ENCODE results near the gene PRKCSH.

The PRKCSH gene

DNA sequence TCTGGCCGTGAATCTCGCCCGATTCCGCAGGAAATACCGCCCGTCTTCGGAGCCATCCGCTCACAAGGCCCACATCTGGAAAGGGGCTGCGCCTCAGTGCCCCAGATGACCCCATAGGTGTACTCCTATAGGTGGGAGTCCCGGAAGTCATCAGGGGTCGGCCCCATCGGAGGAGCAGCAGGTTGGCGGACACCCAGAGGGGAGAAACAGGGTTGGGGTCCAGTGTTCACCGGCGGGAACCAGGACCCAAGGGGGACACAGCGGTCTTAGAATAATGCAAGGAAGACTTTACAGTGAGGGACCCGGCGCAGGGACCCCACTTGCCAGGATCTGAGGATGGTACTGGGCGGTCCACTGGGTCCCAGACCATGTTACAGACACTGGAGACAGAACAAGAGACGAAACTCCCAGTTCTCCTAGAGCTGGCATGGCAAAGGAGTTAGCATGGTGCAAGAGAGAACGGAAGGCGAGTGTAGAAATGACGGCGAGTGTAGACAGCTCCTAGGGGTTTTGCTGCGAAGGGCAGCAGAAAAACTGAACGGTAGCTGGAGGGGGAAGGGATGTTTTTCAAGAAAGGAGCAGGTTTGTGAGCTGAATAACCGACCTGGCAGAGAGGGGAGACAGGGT lies 12.2 kb upstream of the PRKCSH start:
- CTCF ChIA-PET = interaction anchor here (1.2 to 1.4 kb wide), 2 partner anchors 12 to 40 kb away, joined by 3 to 5 read pairs; partner anchors contain the start of genes ODAD3 and PRKCSH
- H3K9me3 ChIP-seq (ENCODE audit: control insufficient read depth, insufficient read depth, low read depth, low read length) = no peaks in the 10 kb centered on the region
- TF ChIP-seq MZF1 (tag by site-specific recombination; IDR thresholded peaks at IDR 0.05; ENCODE audit: borderline replicate concordance) (no peak), ZNF548 (tag by site-specific recombination; IDR thresholded peaks at IDR 0.05) (no peak)
- TF ChIP-seq, protein P1, sequence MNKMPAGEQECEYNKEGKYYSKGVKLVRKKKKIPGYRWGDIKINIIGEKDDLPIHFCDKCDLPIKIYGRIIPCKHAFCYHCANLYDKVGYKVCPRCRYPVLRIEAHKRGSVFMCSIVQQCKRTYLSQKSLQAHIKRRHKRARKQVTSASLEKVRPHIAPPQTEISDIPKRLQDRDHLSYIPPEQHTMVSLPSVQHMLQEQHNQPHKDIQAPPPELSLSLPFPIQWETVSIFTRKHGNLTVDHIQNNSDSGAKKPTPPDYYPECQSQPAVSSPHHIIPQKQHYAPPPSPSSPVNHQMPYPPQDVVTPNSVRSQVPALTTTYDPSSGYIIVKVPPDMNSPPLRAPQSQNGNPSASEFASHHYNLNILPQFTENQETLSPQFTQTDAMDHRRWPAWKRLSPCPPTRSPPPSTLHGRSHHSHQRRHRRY (tag by site-specific recombination; IDR thresholded peaks at IDR 0.05) = no peak
- H3K36me3 ChIP-seq (ENCODE audit: control insufficient read depth in 2 of 2, insufficient read depth in 1 of 2, low read length in 2 of 2) = no peaks in the 10 kb centered on the region
- no peaks in the 10 kb centered on the region for H3K4me1 ChIP-seq (ENCODE audit: control insufficient read depth, insufficient read depth, low read length)
- POLR2A ChIA-PET = interaction anchor here (1.4 kb wide), 1 partner anchor 48 kb away, joined by 4 read pairs; no protein-coding TSS in a partner anchor
- no peak overlapping the region for H3K4me3 ChIP-seq (ENCODE audit: low read depth, low read length)
- no peak overlapping the region for H3K27ac ChIP-seq (ENCODE audit: extremely low read depth, low read depth, low read length)

DNA sequence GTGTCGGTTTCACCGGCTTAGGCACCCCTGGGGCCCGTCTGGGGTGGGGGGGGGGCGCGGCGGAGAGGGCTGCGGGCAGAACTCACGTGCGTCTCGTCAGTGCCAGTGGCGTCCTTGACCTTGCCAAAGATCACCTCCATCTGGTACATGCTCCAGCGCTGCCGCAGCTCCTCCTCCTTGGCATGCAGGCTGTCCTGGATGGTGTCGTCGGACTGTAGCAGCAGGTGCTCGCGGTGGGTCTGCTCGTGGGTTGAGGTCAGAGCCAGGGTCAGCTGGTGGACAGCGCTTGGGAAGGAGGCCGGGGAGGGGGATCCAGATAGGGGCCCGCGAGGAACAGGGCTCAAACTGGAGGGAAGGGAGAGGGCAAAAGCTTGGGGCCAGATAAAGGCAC lies 11.6 kb upstream of the PRKCSH start:
- ChIA-PET CTCF (interaction anchor here (0.6 to 1.4 kb wide), 3 partner anchors 11 to 302 kb away, joined by 3 to 5 read pairs (median 3); partner anchors contain the start of genes ODAD3 and PRKCSH), POLR2A (no interaction called here)
- no peaks in the 10 kb centered on the region for H3K36me3 ChIP-seq (ENCODE audit: control insufficient read depth in 2 of 2, insufficient read depth in 1 of 2, low read length in 2 of 2)
- no peak overlapping the region for H3K4me3 ChIP-seq (ENCODE audit: low read depth, low read length)
- no peak overlapping the region for H3K27ac ChIP-seq (ENCODE audit: extremely low read depth, low read depth, low read length)
- no peaks in the 10 kb centered on the region for H3K4me1 ChIP-seq (ENCODE audit: control insufficient read depth, insufficient read depth, low read length)
- TF ChIP-seq OSR2 (tag by site-specific recombination; IDR thresholded peaks at IDR 0.05) = no peak
- TF ChIP-seq RBAK (tag by site-specific recombination; IDR thresholded peaks at IDR 0.05) = no peak
- TF ChIP-seq ZNF404 (tag by site-specific recombination; IDR thresholded peaks at IDR 0.05) = no peak
- TF ChIP-seq, protein P2, sequence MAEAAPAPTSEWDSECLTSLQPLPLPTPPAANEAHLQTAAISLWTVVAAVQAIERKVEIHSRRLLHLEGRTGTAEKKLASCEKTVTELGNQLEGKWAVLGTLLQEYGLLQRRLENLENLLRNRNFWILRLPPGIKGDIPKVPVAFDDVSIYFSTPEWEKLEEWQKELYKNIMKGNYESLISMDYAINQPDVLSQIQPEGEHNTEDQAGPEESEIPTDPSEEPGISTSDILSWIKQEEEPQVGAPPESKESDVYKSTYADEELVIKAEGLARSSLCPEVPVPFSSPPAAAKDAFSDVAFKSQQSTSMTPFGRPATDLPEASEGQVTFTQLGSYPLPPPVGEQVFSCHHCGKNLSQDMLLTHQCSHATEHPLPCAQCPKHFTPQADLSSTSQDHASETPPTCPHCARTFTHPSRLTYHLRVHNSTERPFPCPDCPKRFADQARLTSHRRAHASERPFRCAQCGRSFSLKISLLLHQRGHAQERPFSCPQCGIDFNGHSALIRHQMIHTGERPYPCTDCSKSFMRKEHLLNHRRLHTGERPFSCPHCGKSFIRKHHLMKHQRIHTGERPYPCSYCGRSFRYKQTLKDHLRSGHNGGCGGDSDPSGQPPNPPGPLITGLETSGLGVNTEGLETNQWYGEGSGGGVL (tag by site-specific recombination; IDR thresholded peaks at IDR 0.05) = no peak
- TF ChIP-seq, protein P3, sequence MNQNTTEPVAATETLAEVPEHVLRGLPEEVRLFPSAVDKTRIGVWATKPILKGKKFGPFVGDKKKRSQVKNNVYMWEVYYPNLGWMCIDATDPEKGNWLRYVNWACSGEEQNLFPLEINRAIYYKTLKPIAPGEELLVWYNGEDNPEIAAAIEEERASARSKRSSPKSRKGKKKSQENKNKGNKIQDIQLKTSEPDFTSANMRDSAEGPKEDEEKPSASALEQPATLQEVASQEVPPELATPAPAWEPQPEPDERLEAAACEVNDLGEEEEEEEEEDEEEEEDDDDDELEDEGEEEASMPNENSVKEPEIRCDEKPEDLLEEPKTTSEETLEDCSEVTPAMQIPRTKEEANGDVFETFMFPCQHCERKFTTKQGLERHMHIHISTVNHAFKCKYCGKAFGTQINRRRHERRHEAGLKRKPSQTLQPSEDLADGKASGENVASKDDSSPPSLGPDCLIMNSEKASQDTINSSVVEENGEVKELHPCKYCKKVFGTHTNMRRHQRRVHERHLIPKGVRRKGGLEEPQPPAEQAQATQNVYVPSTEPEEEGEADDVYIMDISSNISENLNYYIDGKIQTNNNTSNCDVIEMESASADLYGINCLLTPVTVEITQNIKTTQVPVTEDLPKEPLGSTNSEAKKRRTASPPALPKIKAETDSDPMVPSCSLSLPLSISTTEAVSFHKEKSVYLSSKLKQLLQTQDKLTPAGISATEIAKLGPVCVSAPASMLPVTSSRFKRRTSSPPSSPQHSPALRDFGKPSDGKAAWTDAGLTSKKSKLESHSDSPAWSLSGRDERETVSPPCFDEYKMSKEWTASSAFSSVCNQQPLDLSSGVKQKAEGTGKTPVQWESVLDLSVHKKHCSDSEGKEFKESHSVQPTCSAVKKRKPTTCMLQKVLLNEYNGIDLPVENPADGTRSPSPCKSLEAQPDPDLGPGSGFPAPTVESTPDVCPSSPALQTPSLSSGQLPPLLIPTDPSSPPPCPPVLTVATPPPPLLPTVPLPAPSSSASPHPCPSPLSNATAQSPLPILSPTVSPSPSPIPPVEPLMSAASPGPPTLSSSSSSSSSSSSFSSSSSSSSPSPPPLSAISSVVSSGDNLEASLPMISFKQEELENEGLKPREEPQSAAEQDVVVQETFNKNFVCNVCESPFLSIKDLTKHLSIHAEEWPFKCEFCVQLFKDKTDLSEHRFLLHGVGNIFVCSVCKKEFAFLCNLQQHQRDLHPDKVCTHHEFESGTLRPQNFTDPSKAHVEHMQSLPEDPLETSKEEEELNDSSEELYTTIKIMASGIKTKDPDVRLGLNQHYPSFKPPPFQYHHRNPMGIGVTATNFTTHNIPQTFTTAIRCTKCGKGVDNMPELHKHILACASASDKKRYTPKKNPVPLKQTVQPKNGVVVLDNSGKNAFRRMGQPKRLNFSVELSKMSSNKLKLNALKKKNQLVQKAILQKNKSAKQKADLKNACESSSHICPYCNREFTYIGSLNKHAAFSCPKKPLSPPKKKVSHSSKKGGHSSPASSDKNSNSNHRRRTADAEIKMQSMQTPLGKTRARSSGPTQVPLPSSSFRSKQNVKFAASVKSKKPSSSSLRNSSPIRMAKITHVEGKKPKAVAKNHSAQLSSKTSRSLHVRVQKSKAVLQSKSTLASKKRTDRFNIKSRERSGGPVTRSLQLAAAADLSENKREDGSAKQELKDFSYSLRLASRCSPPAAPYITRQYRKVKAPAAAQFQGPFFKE (tag by site-specific recombination; IDR thresholded peaks at IDR 0.05; ENCODE audit: borderline replicate concordance) = no peak
- no peak for TF ChIP-seq HOXD13 (CRISPR knock-in tag; IDR thresholded peaks at IDR 0.05; ENCODE audit: borderline replicate concordance)
- no peak for TF ChIP-seq ZNF776 (tag by site-specific recombination; IDR thresholded peaks at IDR 0.05; ENCODE audit: borderline replicate concordance)
- TF ChIP-seq WT1 (tag by site-specific recombination; IDR thresholded peaks at IDR 0.05) = no peak
- TF ChIP-seq ZXDB (tag by site-specific recombination; IDR thresholded peaks at IDR 0.05) = no peak
- TF ChIP-seq, protein P4, sequence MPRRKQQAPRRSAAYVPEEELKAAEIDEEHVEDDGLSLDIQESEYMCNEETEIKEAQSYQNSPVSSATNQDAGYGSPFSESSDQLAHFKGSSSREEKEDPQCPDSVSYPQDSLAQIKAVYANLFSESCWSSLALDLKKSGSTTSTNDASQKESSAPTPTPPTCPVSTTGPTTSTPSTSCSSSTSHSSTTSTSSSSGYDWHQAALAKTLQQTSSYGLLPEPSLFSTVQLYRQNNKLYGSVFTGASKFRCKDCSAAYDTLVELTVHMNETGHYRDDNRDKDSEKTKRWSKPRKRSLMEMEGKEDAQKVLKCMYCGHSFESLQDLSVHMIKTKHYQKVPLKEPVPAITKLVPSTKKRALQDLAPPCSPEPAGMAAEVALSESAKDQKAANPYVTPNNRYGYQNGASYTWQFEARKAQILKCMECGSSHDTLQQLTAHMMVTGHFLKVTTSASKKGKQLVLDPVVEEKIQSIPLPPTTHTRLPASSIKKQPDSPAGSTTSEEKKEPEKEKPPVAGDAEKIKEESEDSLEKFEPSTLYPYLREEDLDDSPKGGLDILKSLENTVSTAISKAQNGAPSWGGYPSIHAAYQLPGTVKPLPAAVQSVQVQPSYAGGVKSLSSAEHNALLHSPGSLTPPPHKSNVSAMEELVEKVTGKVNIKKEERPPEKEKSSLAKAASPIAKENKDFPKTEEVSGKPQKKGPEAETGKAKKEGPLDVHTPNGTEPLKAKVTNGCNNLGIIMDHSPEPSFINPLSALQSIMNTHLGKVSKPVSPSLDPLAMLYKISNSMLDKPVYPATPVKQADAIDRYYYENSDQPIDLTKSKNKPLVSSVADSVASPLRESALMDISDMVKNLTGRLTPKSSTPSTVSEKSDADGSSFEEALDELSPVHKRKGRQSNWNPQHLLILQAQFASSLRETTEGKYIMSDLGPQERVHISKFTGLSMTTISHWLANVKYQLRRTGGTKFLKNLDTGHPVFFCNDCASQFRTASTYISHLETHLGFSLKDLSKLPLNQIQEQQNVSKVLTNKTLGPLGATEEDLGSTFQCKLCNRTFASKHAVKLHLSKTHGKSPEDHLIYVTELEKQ (tag by site-specific recombination; IDR thresholded peaks at IDR 0.05; ENCODE audit: borderline replicate concordance) = no peak
- TF ChIP-seq, protein P5, sequence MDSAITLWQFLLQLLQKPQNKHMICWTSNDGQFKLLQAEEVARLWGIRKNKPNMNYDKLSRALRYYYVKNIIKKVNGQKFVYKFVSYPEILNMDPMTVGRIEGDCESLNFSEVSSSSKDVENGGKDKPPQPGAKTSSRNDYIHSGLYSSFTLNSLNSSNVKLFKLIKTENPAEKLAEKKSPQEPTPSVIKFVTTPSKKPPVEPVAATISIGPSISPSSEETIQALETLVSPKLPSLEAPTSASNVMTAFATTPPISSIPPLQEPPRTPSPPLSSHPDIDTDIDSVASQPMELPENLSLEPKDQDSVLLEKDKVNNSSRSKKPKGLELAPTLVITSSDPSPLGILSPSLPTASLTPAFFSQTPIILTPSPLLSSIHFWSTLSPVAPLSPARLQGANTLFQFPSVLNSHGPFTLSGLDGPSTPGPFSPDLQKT (IDR thresholded peaks at IDR 0.05; ENCODE audit: borderline replicate concordance, low read depth, low read length) = no peak
- TF ChIP-seq ZNF501 (tag by site-specific recombination; IDR thresholded peaks at IDR 0.05) = no peak
- no peak for TF ChIP-seq ZNF558 (tag by site-specific recombination; IDR thresholded peaks at IDR 0.05)
- TF ChIP-seq GLIS2 (tag by site-specific recombination; IDR thresholded peaks at IDR 0.05) = no peak
- TF ChIP-seq, protein P6, sequence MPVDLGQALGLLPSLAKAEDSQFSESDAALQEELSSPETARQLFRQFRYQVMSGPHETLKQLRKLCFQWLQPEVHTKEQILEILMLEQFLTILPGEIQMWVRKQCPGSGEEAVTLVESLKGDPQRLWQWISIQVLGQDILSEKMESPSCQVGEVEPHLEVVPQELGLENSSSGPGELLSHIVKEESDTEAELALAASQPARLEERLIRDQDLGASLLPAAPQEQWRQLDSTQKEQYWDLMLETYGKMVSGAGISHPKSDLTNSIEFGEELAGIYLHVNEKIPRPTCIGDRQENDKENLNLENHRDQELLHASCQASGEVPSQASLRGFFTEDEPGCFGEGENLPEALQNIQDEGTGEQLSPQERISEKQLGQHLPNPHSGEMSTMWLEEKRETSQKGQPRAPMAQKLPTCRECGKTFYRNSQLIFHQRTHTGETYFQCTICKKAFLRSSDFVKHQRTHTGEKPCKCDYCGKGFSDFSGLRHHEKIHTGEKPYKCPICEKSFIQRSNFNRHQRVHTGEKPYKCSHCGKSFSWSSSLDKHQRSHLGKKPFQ (tag by site-specific recombination; IDR thresholded peaks at IDR 0.05) = no peak
- no peaks in the 10 kb centered on the region for H3K9me3 ChIP-seq (ENCODE audit: control insufficient read depth, insufficient read depth, low read depth, low read length)
